ENCODE data around the gene ANKRD63. TPM values are rescaled to one million over a fixed set of nuclear protein-coding genes. Genes with fewer than 3 reads are reported as not detected.

ANKRD63 gene
- total RNA-seq, 1 experiment from 2014 or later, result 0.46 TPM

DNA sequence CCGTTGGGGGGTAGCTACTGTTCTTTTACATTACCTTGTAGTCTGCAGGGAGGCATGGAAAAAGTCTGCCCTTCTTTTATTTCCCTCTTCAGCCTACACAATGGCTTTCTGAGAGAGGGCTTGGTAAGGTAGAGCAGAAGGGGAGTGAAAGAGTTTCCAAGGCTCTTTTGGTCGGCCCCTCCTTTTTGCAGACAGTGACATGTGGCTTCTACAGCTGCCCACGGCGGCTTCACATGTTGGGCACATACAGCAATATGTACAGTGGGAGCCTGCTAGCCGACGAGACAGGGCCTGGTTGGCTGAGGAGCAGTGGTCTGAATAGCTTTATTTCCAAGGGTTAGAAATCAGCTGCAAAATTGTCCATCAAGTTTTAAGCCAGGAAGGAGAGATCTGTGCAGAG, 44.6 kb upstream of the ANKRD63 start:
- Histone ChIP-seq H3K18ac (ENCODE audit: insufficient read length, low read depth, low read length) (no peak overlapping the region), H2AK5ac (ENCODE audit: insufficient read length, low read length) (no peak overlapping the region), H3K9me3 (ENCODE audit: control insufficient read depth, low read depth, low read length) (no peaks in the 10 kb centered on the region), H2BK15ac (ENCODE audit: low read depth, low read length) (no peak overlapping the region), H2BK12ac (ENCODE audit: insufficient read length, low read depth, low read length) (no peak overlapping the region), H3K4me1 (ENCODE audit: insufficient read depth, low read length) (peaks cover 25% of the 10 kb centered on the region; the same call in 1 of the 2 replicates), H3K23ac (ENCODE audit: insufficient read length, low read depth, low read length) (no peak overlapping the region), H4K91ac (ENCODE audit: insufficient read length, low read depth, low read length) (no peak overlapping the region), H3K14ac (ENCODE audit: insufficient read depth, low read length) (no peak overlapping the region), H3K79me2 (ENCODE audit: insufficient read depth, low read length) (no peaks in the 10 kb centered on the region), H3K79me1 (ENCODE audit: insufficient read depth, low read depth, low read length, poor library complexity, severe bottlenecking) (no peaks in the 10 kb centered on the region), H2AFZ (ENCODE audit: low read length) (no peak overlapping the region), H2BK20ac (ENCODE audit: low read depth, low read length, poor library complexity, severe bottlenecking) (no peak overlapping the region), H4K5ac (ENCODE audit: insufficient read length, low read depth, low read length) (no peak overlapping the region), H4K8ac (replicated peaks; ENCODE audit: insufficient read length, low read depth, low read length) (no peak overlapping the region), H4K20me1 (ENCODE audit: control insufficient read depth, insufficient read depth, insufficient read length) (no peaks in the 10 kb centered on the region), H3K56ac (ENCODE audit: insufficient read length, low read depth, low read length) (no peak overlapping the region), H3K9ac (ENCODE audit: extremely low read depth, insufficient read length, low read length) (no peak overlapping the region), H3K27ac (ENCODE audit: insufficient read length, low read depth, low read length) (no peak overlapping the region), H3K4me2 (ENCODE audit: insufficient read depth, insufficient read length, low read length) (peak overlapping the region; percentile 3), H3K4ac (ENCODE audit: low read depth, low read length) (no peak overlapping the region), H3K27me3 (ENCODE audit: insufficient read depth, low read length) (no peaks in the 10 kb centered on the region), H3K23me2 (ENCODE audit: insufficient read length, low read depth, low read length, poor library complexity, severe bottlenecking) (peaks cover 10% of the 10 kb centered on the region), H2BK120ac (ENCODE audit: low read depth, low read length, poor library complexity, severe bottlenecking) (no peak overlapping the region), H3T11ph (ENCODE audit: low read length) (no peak overlapping the region), H2BK5ac (ENCODE audit: insufficient read length, low read length) (no peak overlapping the region)
- no peak for DNase-seq
- Mint-ChIP-seq H3K9me3 (peaks cover 0 to 6% of the 10 kb centered on the region in 2 experiments; a peak in 1 of 5 replicates), H3K36me3 (ENCODE audit: insufficient read depth in 1 of 3, low read depth in 3 of 3) (peaks cover 4 to 27% (median 13%) of the 10 kb centered on the region in 3 experiments; a peak in 6 of 7 replicates), H3K4me3 (peak overlapping the region; percentile 40 to 55), H3K4me1 (peaks cover 57 to 58% of the 10 kb centered on the region in 2 experiments), H3K27me3 (ENCODE audit: low read depth) (peaks cover 22% of the 10 kb centered on the region), H3K27ac (peak overlapping the region; percentile 25 to 72 (median 68); a peak in 5 of 7 replicates)
- TF ChIP-seq, protein P1, sequence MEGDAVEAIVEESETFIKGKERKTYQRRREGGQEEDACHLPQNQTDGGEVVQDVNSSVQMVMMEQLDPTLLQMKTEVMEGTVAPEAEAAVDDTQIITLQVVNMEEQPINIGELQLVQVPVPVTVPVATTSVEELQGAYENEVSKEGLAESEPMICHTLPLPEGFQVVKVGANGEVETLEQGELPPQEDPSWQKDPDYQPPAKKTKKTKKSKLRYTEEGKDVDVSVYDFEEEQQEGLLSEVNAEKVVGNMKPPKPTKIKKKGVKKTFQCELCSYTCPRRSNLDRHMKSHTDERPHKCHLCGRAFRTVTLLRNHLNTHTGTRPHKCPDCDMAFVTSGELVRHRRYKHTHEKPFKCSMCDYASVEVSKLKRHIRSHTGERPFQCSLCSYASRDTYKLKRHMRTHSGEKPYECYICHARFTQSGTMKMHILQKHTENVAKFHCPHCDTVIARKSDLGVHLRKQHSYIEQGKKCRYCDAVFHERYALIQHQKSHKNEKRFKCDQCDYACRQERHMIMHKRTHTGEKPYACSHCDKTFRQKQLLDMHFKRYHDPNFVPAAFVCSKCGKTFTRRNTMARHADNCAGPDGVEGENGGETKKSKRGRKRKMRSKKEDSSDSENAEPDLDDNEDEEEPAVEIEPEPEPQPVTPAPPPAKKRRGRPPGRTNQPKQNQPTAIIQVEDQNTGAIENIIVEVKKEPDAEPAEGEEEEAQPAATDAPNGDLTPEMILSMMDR (conservative IDR thresholded peaks at IDR 0.05), result no peak
- WGBS (ENCODE audit: extremely low coverage, insufficient read length, low lambda C conversion rate), result no CpG with 5 or more reads among the region's 6 CpGs
